NCI-H2196 treated with DMSO at 0.1 percent for 48 hours (cell line): ENCODE results near the gene ETNK1.

Experiments
- DNase-seq: peaks from one replicate; lab custom pipeline; 2025; ENCODE audit not compliant: unreplicated experiment; lab: John Stamatoyannopoulos, UW

The ETNK1 gene

DNA sequence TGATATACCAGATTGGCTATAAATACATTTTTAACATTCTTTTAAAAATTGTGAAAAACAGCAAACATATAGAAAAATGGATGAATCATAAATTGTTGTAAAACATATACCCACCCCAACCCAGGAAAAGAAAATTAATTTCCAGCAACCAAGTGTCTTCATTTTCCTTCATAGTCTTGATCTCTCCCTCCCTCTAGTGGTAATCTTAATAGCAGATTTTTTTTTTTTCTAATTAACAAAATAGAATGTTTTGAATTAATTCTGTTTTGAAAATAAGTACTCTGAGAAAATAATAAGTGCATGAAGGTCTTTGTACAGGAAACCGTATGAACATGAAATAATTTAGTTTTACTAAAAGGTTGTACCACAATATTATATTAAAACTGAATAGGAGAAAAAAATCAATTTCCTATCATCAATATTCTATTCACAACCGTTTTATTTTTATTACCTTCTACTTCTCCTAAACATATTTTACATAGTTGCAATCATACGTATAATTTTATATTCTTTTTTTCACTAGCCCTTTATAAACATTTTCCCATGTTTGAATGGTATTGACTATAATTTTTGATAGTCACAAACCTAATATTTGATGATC is 7.0 kb downstream of the ETNK1 start:
- DNase-seq, result peak; percentile 42

DNA sequence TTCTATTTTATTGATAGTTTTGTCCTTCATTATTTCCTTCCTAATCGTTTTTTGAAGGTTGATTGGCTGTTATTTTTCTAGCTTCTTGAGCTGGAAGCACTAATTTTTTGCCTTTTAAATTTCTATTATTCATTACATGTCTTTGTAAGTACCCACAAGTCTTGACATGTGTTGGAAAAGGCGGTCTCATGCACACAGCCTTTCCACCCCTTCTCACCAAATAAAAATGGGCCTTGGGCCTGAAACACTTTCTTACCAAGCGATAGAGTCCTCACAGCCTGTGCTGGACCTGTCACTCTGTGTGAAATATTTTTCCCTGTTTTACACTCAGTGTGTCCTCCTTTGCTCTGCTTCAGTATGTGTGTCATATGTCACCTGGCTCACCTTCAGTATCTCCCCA is 9.9 kb downstream of the ETNK1 start:
- DNase-seq, result no peak

DNA sequence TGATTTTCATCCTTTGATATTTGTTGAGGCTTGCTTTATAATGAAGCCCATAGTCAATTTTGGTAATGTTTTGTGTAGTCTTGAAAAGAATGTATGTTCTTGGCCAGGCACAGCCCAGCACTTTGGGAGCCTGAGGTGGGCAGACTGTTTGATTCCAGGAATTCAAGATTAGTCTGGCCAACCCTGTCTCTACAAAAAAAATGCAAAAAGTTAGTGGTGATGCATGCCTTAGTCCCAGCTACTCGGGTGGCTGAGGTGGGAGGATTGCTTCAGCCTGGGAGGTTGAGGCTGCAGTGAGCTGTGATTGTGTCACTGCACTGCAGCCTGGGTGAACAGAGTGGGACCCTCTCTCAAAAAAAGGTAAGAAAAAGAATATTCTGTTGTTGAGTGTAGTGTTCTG is 10.8 kb downstream of the ETNK1 start:
- no peak for DNase-seq

DNA sequence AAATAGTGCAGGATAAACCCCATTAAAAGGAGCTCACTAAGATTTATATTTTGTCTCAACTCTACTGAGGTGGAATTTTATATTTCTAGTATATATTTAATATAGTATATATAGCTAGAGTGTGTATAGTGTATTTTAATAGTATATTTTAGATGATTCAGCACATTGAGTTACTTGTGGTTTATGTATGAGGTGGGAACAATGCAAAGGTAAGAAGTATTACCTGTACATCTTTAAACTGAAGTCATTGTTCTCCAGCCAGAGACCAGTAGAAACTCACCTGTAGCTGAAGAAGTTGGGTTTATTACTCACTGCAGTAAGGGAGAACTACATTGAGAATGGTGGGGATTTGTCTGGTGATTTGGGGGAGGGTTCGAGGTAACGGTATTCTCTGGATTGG is 15.9 kb downstream of the ETNK1 start:
- no peak for DNase-seq

DNA sequence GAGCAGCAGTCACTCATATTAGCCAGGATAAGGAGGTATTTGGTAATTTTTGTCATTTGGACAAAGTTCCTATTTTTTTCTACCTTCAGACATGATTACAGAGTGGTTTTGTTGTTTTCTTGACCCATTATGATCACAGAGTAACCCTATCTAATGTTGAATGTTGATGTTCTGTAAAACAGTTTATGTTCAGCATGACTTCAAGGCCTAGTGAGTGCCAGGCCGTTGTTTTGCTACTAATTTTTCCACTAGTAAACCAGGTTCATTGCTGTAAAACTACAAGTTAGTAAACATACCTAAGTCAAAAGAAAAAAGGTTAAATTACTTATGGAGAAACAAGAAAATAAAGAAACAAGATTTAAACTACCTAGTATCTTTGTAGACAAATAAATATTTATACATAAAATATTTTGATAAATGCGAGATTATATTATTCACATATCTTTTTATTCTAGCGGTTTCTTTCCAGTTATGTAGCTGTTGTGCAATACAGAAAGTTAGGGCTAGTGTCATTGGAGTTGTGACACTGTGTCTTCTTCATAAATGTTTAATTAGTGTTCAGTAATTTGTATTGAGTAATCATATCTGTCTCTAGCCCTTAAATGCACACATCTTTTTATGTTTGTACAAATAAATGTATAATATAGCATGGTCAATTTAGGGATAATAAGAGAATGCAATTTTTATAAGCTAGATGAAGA is 16.5 kb downstream of the ETNK1 start:
- no peak for DNase-seq

DNA sequence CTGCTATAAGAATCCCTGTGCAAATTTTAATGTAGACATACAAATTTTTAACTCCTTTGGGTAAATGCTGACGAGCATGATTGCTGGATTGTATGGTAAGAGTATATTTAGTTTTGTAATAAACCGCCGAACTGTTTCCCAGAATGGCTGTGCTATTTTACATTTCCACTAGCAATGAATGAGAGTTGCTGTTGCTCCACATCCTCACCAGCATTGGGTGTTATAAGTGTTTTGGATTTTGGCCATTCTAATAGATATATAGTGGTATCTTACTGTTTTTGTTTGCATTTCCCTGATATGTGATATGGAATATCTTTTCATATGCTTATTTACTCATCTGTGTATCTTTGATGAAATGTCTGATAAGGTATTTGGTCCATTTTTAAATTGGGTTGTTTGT is 23.7 kb downstream of the ETNK1 start:
- DNase-seq, result no peak

DNA sequence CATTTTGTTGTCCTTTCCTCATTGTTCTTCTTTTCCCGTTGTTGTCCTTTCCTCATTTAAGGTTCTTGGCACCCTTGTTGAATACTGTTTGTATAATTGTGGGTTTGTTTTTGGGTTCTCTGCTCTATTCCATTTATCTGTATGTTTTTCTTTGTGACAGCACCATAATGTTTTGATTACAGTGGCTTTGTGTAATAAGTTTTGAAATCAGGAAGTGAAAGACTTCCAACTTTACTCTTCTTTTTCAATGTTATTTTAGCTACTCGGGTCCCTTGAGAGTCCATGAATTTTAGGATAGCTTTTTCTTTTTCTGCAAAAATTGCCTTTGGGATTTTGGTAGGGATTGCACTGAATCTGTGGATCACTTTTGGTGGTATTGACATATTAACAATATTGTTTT is 28.1 kb downstream of the ETNK1 start:
- no peak for DNase-seq

DNA sequence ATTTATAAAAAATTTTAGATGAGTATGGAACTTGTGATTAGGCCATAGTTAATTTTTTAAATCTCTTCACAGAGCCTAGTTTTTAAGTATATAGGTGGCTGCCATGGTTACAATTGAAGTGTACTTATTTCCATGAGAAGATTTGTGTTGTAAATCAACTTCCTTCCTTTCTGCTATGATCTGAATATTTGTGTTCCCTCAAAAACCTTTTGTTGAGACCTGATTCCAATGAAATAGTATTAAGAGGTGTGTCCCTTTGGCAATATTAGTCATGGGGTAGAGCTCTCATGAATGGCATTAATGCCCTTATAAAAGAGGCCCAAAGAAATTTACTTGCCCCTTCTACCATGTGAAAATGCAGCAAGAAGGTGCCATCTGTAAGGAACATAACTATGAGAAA is 28.8 kb downstream of the ETNK1 start:
- DNase-seq, result no peak

DNA sequence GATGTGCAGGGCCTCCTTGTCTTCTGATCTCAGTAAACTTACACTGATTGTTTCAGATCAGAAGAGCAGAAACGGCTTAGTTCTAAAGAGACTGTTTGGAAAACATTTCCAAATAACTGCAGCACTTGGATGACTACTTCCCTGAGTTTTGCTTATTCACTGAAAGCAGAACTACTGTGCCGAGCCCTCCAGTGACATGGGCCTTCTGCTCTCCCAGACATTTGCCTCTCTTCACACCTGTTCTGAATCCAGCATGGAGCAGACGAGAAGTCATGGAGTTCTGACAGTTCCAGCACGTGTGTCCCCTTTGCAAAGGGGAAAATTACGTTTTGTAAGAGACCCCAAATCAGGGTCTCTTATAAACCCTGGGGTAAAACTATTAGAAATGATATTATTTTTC is 31.4 kb downstream of the ETNK1 start:
- DNase-seq, result no peak

DNA sequence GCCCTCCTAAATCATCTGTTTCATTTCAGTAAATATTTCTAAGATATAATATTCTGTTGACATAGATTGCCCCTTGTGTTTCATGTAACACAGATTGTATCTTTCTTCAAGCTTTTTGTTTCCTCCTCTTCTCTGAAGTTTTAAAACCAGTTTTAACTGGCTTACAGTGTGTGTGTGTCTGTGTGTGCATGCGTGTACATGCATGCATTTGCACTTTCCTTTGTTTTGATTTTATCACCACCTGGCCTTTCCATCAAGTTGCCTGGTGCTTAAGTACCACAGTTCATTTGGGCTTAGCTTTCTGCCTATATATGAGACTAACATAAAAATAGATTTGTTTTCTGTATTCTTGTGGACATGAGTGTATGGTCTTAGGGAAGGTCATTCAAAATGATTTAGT is 31.9 kb downstream of the ETNK1 start:
- no peak for DNase-seq

DNA sequence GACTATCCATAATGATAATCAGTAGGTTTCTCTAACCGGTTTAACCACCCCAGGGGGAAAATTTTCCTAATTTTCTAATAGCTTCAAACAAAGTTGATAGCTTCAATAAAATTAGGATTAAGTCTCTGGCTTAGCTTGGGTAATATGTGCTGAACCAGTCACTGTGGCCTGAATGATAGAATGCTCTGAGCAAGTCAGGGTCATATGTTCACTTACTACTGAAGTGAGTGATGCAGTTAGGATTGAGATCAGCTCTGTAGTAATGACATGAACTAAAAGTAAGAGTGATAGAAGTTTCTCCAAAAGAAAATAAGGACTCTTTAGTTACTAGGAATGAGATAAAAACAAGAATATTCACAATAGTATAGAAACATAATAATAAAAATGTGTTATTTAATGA is 32.6 kb downstream of the ETNK1 start:
- DNase-seq, result no peak

DNA sequence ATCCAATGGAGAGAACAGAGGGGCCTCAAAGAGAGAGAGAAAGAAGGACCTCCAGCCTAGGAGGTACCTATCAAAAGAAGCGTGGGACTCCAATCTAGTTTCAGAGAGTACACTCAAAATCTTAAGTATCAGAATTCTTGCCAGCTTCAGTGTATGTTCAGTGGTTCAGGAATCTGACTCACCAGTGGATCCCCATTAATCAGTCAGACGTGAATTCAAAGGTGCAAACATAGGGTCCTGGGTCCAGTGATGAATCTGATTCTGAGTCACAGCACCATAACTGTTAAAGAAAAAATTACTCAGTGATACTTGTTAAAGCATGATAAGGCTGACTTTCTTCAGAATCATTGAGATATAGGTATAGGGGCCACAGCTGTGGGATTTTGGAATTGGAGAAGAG is 33.2 kb downstream of the ETNK1 start:
- no peak for DNase-seq

DNA sequence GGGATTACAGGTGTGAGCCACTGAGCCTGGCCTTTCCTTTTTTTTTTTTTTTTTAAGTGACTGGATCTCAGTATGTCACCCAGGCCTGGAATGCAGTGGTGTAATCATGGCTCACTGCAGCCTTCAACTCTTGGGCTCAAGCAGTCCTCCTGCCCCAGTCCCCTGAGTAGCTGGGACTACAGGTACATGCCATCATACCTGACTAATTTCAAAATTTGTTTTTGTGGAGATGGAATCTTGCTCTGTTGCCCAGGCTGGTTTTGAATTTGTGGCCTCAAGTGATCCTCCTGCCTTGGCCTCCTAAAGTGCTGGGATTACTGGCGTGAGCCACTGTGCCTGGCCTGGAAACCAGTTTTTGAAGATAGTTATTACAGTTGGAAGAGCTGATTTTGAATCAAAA is 37.4 kb downstream of the ETNK1 start:
- no peak for DNase-seq

DNA sequence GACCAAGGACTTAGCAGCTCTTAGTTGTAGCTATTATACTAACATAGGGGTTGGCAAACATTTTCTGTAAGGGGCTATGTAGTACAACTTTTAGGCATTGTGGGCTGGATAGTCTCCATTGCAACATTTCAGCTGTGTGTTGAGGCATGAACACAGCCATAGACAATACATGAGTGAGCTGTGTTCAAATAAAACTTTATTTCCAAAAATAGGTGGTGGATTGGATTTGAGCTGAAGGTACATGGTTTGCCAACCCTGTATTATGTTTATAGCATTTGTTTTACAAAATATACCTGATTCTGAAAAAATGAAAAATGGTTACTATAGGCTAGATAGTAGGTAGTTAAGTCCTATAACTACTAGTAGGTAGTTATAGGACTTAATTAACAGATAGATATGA is 40.5 kb downstream of the ETNK1 start:
- DNase-seq, result no peak

DNA sequence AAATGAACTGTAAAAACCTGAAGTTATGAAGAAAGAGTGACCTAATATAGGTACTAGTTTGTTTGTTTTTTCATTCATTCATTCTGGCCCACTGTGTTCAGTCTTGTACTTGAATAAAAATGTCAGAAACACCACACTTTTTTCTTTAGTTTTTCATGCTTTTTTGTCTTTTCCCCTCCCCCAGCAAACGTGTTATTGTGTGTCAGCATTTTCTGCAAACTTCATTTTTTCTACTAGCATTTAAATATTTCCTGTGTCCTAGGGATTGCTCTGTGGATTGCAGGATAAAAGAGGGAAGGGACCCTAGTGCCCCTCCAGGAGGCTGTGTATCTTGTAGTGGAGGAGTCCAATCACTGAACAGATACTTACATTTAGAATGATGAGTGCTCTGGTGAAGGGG is 42.2 kb downstream of the ETNK1 start:
- no peak for DNase-seq

DNA sequence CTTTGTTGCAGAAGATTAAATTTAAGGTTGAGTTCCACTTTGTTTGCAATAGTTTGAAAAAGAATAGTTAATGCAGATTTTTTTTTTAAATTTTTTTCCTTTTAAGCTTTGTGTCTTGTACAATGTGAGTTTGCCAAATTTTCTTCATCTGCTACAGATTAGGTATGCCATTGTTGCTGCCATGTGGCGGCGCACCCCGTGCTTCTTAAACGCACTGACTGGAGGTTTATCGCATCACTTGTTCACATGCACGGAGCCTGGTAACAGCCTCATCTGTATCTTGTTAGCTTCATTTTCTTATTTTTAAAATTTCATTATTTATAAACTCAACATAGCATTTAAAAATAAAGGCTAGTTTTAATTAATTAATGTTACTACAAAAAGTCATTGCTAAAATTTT is 43.5 kb downstream of the ETNK1 start:
- DNase-seq, result no peak

DNA sequence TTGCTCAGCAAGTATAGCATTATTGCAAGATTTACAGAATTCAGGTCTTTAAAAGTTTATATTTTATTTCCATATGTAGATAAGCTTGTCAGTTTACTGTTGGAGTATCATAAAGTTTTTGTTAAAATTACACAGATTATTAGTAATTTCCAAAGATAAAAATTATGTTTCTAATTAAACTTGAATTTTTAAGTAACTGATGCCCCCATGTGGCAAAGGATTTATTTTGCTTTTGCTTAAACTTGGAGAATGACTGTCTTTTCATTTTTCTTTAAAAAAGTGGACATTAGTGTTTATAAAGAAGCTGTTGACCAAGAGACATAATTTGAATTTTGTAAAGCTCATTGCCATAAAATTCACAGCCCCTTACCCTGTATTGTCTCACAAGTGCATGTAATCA is 45.8 kb downstream of the ETNK1 start:
- no peak for DNase-seq

DNA sequence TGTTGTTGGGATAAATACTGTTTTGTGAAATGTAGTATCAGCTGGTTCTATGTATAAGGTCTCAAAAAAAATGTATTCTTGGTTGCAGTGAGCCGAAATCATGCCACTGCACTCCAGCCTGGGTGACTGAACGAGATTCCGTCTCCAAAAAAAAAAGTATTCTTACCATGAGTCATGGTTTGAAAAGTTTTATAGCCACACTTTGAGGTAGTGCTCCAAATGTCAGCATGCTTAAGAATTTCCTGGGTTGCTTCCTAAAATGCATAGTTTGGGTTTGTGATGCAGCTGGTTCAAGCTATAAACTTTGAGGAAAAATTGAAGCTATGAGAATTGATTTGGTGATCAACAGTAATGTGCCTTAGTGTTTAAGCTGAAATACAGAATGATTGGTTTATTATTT is 48.0 kb downstream of the ETNK1 start:
- DNase-seq, result no peak

DNA sequence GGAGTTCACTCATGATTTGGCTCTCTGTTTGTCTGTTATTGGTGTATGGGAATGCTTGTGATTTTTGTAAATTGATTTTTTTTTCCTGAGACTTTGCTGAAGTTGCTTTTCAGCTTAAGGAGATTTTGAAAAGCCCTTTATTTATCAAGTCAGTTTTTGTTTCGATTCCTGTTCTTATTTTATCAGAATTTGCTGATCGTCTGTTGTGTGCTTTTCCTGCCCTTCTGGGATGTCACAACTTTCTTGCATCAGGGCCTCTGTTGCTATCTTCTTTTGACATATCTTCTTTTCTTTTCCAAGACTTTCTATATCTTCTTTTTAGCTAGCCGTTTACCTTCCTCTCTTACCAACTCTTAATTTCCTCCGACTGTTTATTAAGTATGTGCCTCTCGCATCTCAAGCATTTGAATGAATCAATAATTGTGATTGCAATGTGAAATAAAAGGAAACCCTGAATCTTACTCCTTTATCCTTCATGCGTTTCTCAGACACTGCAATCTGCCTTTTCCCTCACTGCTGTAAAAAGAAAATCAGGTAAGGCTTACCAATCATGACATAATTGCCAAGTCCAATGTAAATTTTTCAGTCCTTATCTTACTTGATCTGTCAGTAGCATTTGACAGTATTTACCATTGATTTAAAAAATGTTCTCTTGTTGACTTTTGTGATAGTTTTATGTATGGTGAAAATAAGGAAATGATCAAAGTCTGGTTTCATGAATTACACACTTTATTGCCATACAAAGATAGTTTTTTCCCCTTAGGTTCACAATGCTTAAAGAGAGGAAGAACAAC is 53.0 kb downstream of the ETNK1 start:
- no peak for DNase-seq

DNA sequence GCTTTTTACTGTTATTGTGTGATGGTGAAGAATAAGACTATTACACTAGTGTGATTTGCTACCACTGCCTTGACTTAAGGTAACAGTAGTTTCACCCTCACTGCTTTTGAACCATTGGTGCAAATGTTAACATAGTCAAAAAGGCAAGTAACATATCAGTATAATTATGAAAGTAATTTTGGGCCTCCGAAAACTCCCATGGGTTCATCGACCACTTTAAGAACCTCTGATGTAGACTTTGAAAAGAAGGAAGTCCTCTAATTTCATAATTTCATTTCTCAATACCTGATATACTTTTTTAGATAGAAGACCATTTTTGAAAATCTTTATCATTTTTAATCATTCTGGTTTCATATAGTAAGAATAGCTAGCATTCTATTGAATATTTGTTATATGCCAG is 57.7 kb downstream of the ETNK1 start:
- DNase-seq, result no peak

DNA sequence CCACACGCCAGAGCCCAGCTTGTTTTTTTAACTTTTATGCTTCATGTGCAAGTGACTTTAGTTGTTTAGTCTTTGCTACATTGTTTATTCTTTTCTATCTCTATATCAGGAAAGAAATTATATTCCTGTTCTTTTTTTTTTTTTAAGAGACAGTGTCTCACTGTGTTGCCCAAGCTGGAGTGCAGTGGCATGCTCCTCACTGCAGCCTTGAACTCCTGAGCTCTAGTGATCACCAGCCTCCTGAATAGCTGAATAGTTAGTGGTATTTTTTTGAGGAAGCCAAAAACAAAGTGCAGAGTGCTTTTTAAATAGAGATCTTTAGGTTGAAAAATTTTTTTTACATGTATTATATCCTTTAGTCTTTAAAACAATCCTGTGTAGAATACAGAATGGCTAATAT is 58.2 kb downstream of the ETNK1 start:
- DNase-seq, result no peak
